A549 (cell line): Measurements from ENCODE around the gene TYK2. TPM values are rescaled to one million over a fixed set of nuclear protein-coding genes. Genes with fewer than 3 reads are reported as not detected.
A peak's percentile ranks its signal among the peaks of the same experiment; 100 is the strongest.

Experiments used
- ATAC-seq, 2 experiments: fragments of 200-7000 bp in 1 of 2; fragments of >200 bp in 1 of 2; cut with Nextera tagmentation in 1 of 2; cut with Tn5 transposase in 1 of 2; 3 replicates each; pipeline versions ENCODE4 v1.8.0 to v1.9.1; 2018 to 2020; ENCODE audit warnings: mild to moderate bottlenecking in 1 of 2, moderate library complexity in 1 of 2
- CTCF ChIA-PET: fragments of 300-600 bp; sonication (Branson Sonifier 250); formaldehyde crosslinking; extraction: SDS; loops from one replicate; lab custom pipeline; 2021; ENCODE audit warnings: antibody characterized with exemption, inconsistent platforms; lab: Yijun Ruan, JAX
- POLR2A ChIA-PET: fragments of 350-600 bp; formaldehyde crosslinking; extraction: SDS; loops from one replicate; lab custom pipeline; 2021; ENCODE audit warnings: antibody characterized with exemption, inconsistent platforms; lab: Yijun Ruan, JAX
- DNase-seq, 2 experiments: peaks; one replicate each; pipeline versions ENCODE4 v3.0.0 to v3.0.0-alpha.2; 2011 to 2016; ENCODE audit warnings: low read depth in 1 of 2, low spot score in 1 of 2
- FAIRE-seq: peaks from 2 replicates; lab custom pipeline; 2011; peaks lifted over from hg19 to GRCh38; lab: Jason Lieb, UNC
- H3K27ac ChIP-seq, 2 experiments: fragments of >200 bp; sonication (Bioruptor Twin); formaldehyde crosslinking; 3 replicates each; pipeline ENCODE4 v1.5.1; 2016 to 2017
- H3K4me1 ChIP-seq: fragments of >200 bp; sonication (Bioruptor Twin); formaldehyde crosslinking; 3 replicates; pipeline ENCODE4 v1.6.1; 2016
- H3K4me2 ChIP-seq: fragments of >200 bp; sonication (Bioruptor Twin); formaldehyde crosslinking; 3 replicates; pipeline ENCODE4 v1.6.1; 2016
- H3K4me3 ChIP-seq: fragments of >200 bp; sonication (Bioruptor Twin); formaldehyde crosslinking; 3 replicates; pipeline ENCODE4 v1.5.1; 2016
- H3K9me3 ChIP-seq: fragments of >200 bp; sonication (Bioruptor Twin); formaldehyde crosslinking; 3 replicates; pipeline ENCODE4 v1.6.1; 2016
- BCL3 ChIP-seq: fragments of >200 bp; sonication (Bioruptor Twin); formaldehyde crosslinking; IDR thresholded peaks from 3 replicates; pipeline ENCODE4 v1.6.1; 2016
- BHLHE40 ChIP-seq: IDR thresholded peaks from 2 replicates; pipeline ENCODE4 v1.6.1; 2012; ENCODE audit warnings: low read depth, low read length, inconsistent platforms
- CEBPB ChIP-seq, 2 experiments: fragments of >200 bp in 1 of 2; sonication (Bioruptor Twin) in 1 of 2; formaldehyde crosslinking in 1 of 2; IDR thresholded peaks; 2 replicates each; pipeline ENCODE4 v1.6.1; 2012 to 2016
- CHD4 ChIP-seq: fragments of 200-600 bp; sonication (generic); IDR thresholded peaks from 2 replicates; pipeline ENCODE4 v1.6.1; 2016; ENCODE audit warnings: antibody characterized with exemption, mild to moderate bottlenecking, borderline replicate concordance
- EHF ChIP-seq: fragments of 250-450 bp; sonication (Bioruptor Pico); IDR thresholded peaks from 2 replicates; pipeline ENCODE4 v1.5.0; 2020; ENCODE audit warnings: mild to moderate bottlenecking
- FOSB ChIP-seq: fragments of 250-450 bp; sonication (Bioruptor Pico); IDR thresholded peaks from 2 replicates; pipeline ENCODE4 v1.5.0; 2020; ENCODE audit warnings: mild to moderate bottlenecking, moderate library complexity
- FOXS1 ChIP-seq: fragments of 250-450 bp; sonication (Bioruptor Pico); IDR thresholded peaks from 2 replicates; pipeline ENCODE4 v1.5.0; 2020; ENCODE audit warnings: mild to moderate bottlenecking, moderate library complexity
- HEYL ChIP-seq: fragments of 250-450 bp; sonication (Bioruptor Pico); IDR thresholded peaks from 2 replicates; pipeline ENCODE4 v1.8.0; 2021; ENCODE audit warnings: mild to moderate bottlenecking, moderate library complexity
- HMGXB4 ChIP-seq: fragments of 250-450 bp; sonication (Bioruptor Pico); IDR thresholded peaks from 2 replicates; pipeline ENCODE4 v1.5.0; 2021; ENCODE audit warnings: mild to moderate bottlenecking, moderate library complexity, borderline replicate concordance
- HOXA7 ChIP-seq: fragments of 250-450 bp; sonication (Bioruptor Pico); IDR thresholded peaks from 2 replicates; pipeline ENCODE4 v1.5.0; 2020; ENCODE audit warnings: mild to moderate bottlenecking, moderate library complexity
- HOXB13 ChIP-seq: fragments of 250-450 bp; sonication (Bioruptor Pico); IDR thresholded peaks from 2 replicates; pipeline ENCODE4 v1.5.0; 2020; ENCODE audit warnings: low read depth, mild to moderate bottlenecking, moderate library complexity
- HOXB5 ChIP-seq: fragments of 250-450 bp; sonication (Bioruptor Pico); IDR thresholded peaks from 2 replicates; pipeline ENCODE4 v1.5.0; 2020; ENCODE audit warnings: mild to moderate bottlenecking, moderate library complexity
- MAFK ChIP-seq: fragments of 450-650 bp; IDR thresholded peaks from 2 replicates; pipeline ENCODE4 v1.6.1; 2014; ENCODE audit not compliant: partially characterized antibody
- MAX ChIP-seq: IDR thresholded peaks from 2 replicates; pipeline ENCODE4 v1.6.1; 2012
- MYC ChIP-seq: IDR thresholded peaks from 2 replicates; pipeline ENCODE4 v1.6.1; 2012; ENCODE audit warnings: mild to moderate bottlenecking, inconsistent platforms, low read length, improper control_type of control experiment, borderline replicate concordance
- NFE2L2 ChIP-seq: fragments of 150-350 bp; conservative IDR thresholded peaks from 2 replicates; pipeline ENCODE4 v1.6.1; 2014; ENCODE audit warnings: low read length
- NPAS2 ChIP-seq: fragments of 250-450 bp; sonication (Bioruptor Pico); IDR thresholded peaks from 2 replicates; pipeline ENCODE4 v1.8.0; 2022; ENCODE audit warnings: mild to moderate bottlenecking, moderate library complexity, borderline replicate concordance
- NR3C1 ChIP-seq: fragments of >200 bp; sonication (Bioruptor Twin); formaldehyde crosslinking; IDR thresholded peaks from 3 replicates; pipeline ENCODE4 v1.6.1; 2017
- PBX3 ChIP-seq: IDR thresholded peaks from 2 replicates; pipeline ENCODE4 v1.6.1; 2012
- PHF8 ChIP-seq: fragments of 200-600 bp; sonication (generic); IDR thresholded peaks from 2 replicates; pipeline ENCODE4 v1.6.1; 2016; ENCODE audit warnings: low read depth, mild to moderate bottlenecking, antibody characterized with exemption, moderate library complexity, borderline replicate concordance
- POLR2AphosphoS2 ChIP-seq: conservative IDR thresholded peaks from 2 replicates; pipeline ENCODE4 v1.6.1; 2012; ENCODE audit warnings: low read length, improper control_type of control experiment, inconsistent platforms
- RAD21 ChIP-seq, 2 experiments: fragments of >200 bp in 1 of 2; sonication (Bioruptor Twin) in 1 of 2; formaldehyde crosslinking in 1 of 2; IDR thresholded peaks in 1 of 2; conservative IDR thresholded peaks in 1 of 2; 2 replicates in 1 of 2; 3 replicates in 1 of 2; pipeline ENCODE4 v1.6.1; 2012 to 2018; ENCODE audit warnings: inconsistent platforms in 1 of 2
- RCOR1 ChIP-seq: fragments of 150-350 bp; IDR thresholded peaks from 2 replicates; pipeline ENCODE4 v1.6.1; 2014; ENCODE audit warnings: antibody characterized with exemption, low read length, low read depth
- RFX5 ChIP-seq: fragments of 450-650 bp; IDR thresholded peaks from 2 replicates; pipeline ENCODE4 v1.7.1; 2014; ENCODE audit warnings: antibody characterized with exemption, mild to moderate bottlenecking, moderate library complexity
- RNF2 ChIP-seq: fragments of 200-600 bp; sonication (generic); IDR thresholded peaks from 2 replicates; pipeline ENCODE4 v1.6.1; 2016; ENCODE audit warnings: low read depth, mild to moderate bottlenecking, antibody characterized with exemption, moderate library complexity, borderline replicate concordance
- SREBF2 ChIP-seq: fragments of 450-650 bp; IDR thresholded peaks from 2 replicates; pipeline ENCODE4 v1.6.1; 2014; ENCODE audit warnings: mild to moderate bottlenecking, moderate library complexity
- TFCP2L1 ChIP-seq: fragments of 250-450 bp; sonication (Bioruptor Pico); IDR thresholded peaks from 2 replicates; pipeline ENCODE4 v1.5.0; 2021; ENCODE audit warnings: mild to moderate bottlenecking
- TP53 ChIP-seq: fragments of 250-450 bp; sonication (Bioruptor Pico); IDR thresholded peaks from 2 replicates; pipeline ENCODE4 v1.5.0; 2021; ENCODE audit warnings: mild to moderate bottlenecking, moderate library complexity
- ZC3H11A ChIP-seq: fragments of 450-650 bp; IDR thresholded peaks from 2 replicates; pipeline ENCODE4 v1.6.1; 2014; ENCODE audit warnings: antibody characterized with exemption, mild to moderate bottlenecking
- ZFP36 ChIP-seq: fragments of 450-650 bp; IDR thresholded peaks from 2 replicates; pipeline ENCODE4 v1.6.1; 2014; ENCODE audit warnings: borderline replicate concordance; ENCODE audit not compliant: partially characterized antibody
- ZNF302 ChIP-seq: fragments of 250-450 bp; sonication (Bioruptor Pico); IDR thresholded peaks from 2 replicates; pipeline ENCODE4 v1.9.0; 2021; ENCODE audit warnings: inconsistent platforms, mild to moderate bottlenecking, moderate library complexity
- ZSCAN20 ChIP-seq: fragments of 250-450 bp; sonication (Bioruptor Pico); IDR thresholded peaks from 2 replicates; pipeline ENCODE4 v1.8.0; 2022; ENCODE audit warnings: mild to moderate bottlenecking, moderate library complexity
- WGBS: methylation state at CpG from one replicate; pipeline ENCODE4 v1.1.6; 2017; ENCODE audit errors: missing lambda C conversion rate; 5-methylcytosine and 5-hydroxymethylcytosine counted together
- polyA plus RNA-seq, 4 experiments: library from polyadenylated mRNA; depleted of rRNA in 3 of 4; stranded (reverse); fragments of >200 nt; fragmentation: RNase III in 1 of 4; extraction: RNeasy Plus Mini Kit Qiagen cat#74134 plus additional on column Dnase treatment in 1 of 4; gene quantifications; 2 replicates in 3 of 4; 3 replicates in 1 of 4; pipeline ENCODE4 v1.2.3, GENCODE V29; 2011 to 2017
- TF ChIP-seq, protein P1 (sequence below): IDR thresholded peaks from 2 replicates; pipeline ENCODE4 v1.6.1; 2012; ENCODE audit warnings: low read depth, borderline replicate concordance
- TF ChIP-seq, protein P2 (sequence below): fragments of 450-650 bp; IDR thresholded peaks from 2 replicates; pipeline ENCODE4 v1.6.1; 2014; ENCODE audit warnings: antibody characterized with exemption

Gene TYK2
- polyA plus RNA-seq, 2 of the 4 experiments (the other 2 are of a cell fraction): 17.0 to 57.1 TPM

DNA sequence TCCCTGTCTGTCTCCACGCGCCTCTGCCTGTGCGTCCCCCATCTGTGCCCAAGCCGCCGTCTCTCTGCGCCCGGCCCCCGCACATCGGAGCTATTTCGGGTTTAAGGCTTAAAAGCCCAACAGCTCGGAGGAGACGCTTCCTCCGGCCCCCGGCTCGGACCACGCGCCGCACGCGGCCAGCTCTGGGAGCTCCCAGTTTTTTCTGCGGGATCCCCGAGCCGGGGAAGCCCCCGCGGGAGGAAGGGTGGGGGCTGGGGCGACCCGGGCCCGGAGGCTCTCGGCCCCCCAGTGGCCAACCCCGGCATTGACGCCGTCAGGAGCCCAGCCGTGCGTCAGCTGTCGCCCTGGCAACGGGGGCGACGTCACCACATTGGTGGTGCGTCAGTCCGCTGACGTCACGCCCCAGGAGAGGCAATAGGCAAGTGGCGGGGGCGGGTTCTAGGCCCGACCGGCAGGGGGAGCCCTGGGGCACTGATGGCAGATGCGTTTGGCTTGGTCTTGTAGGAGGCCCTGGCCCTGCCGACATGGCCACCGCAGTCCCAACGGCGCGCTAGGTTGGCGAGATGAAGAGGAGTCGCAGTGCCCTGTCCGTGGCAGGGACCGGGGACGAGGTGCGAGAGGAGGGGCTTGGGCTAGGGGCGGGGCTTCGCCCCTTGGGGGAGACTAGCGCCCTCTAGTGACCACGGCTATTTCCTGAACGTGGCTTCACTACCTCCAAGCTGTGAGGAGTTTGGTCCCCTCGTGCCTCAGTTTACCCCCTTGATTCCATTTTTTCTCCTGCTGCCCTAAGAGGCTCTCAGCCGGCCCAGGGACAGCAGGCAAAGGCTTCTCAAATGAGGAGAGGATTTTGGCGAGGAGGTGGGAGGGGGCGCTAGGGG lies 36.2 kb upstream of the TYK2 start:
- Histone ChIP-seq H3K4me1 (peaks cover 24% of the 10 kb centered on the region), H3K4me3 (peak overlapping the region; percentile 63), H3K27ac (peak overlapping the region; percentile 71 to 87), H3K4me2 (peak overlapping the region; percentile 77), H3K9me3 (0 out of 3 replicates have a peak, but pooled peaks cover 4% of the 10 kb centered on the region)
- DNase-seq (peak; percentile 69 to 95), FAIRE-seq (no peak), ATAC-seq (peak; percentile 54 to 67)
- ChIA-PET CTCF (interaction anchor here (0.6 to 7.1 kb wide), 27 partner anchors 11 to 301 kb away, joined by 3 to 172 read pairs (median 3); partner anchors contain the start of genes CDC37, DNM2, ICAM1 and ICAM5), POLR2A (interaction anchor here (0.6 to 0.8 kb wide), 3 partner anchors 13 to 119 kb away, joined by 4 to 8 read pairs (median 4); partner anchors contain the start of genes CDC37 and TYK2)
- 19% methylated on average over 13 of the region's 67 CpGs for WGBS
- TF ChIP-seq NR3C1: no peak
- TF ChIP-seq RCOR1: peak; percentile 100; the same call in 1 of the 2 replicates
- peak; percentile 94 for TF ChIP-seq HOXB13 (CRISPR knock-in tag)
- no peak for TF ChIP-seq RNF2
- no peak for TF ChIP-seq PHF8
- TF ChIP-seq HMGXB4 (CRISPR knock-in tag): no peak; the same call in 1 of the 2 replicates
- peak; percentile 90 for TF ChIP-seq TFCP2L1 (CRISPR knock-in tag)
- TF ChIP-seq BHLHE40: no peak
- TF ChIP-seq HOXA7 (CRISPR knock-in tag): peak; percentile 92
- TF ChIP-seq, protein P1, sequence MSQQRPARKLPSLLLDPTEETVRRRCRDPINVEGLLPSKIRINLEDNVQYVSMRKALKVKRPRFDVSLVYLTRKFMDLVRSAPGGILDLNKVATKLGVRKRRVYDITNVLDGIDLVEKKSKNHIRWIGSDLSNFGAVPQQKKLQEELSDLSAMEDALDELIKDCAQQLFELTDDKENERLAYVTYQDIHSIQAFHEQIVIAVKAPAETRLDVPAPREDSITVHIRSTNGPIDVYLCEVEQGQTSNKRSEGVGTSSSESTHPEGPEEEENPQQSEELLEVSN: no peak
- TF ChIP-seq ZFP36: no peak
- no peak for TF ChIP-seq MAFK
- TF ChIP-seq RAD21 (conservative IDR thresholded peaks at IDR 0.05 in 1 of 2, IDR thresholded peaks at IDR 0.05 in 1 of 2): peak in 1 of 2 experiments; percentile 14; a peak in 1 of 5 replicates
- TF ChIP-seq MYC: no peak
- TF ChIP-seq RFX5: peak; percentile 77; the same call in 1 of the 2 replicates
- no peak for TF ChIP-seq CEBPB (IDR thresholded peaks at IDR 0.05)
- peak; percentile 24; the same call in 1 of the 2 replicates for TF ChIP-seq SREBF2
- 0 out of 2 replicates have a peak, but pooled peaks have one; percentile 57 for TF ChIP-seq CHD4
- no peak for TF ChIP-seq ZC3H11A
- peak; percentile 96 for TF ChIP-seq ZSCAN20 (CRISPR knock-in tag)
- peak; percentile 56; the same call in 1 of the 2 replicates for TF ChIP-seq PBX3
- TF ChIP-seq POLR2AphosphoS2: no peak
- TF ChIP-seq HOXB5 (CRISPR knock-in tag): peak; percentile 98
- TF ChIP-seq MAX: peak; percentile 33; the same call in 1 of the 2 replicates
- peak; percentile 97 for TF ChIP-seq EHF (CRISPR knock-in tag)
- TF ChIP-seq, protein P2, sequence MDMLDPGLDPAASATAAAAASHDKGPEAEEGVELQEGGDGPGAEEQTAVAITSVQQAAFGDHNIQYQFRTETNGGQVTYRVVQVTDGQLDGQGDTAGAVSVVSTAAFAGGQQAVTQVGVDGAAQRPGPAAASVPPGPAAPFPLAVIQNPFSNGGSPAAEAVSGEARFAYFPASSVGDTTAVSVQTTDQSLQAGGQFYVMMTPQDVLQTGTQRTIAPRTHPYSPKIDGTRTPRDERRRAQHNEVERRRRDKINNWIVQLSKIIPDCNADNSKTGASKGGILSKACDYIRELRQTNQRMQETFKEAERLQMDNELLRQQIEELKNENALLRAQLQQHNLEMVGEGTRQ: no peak
- TF ChIP-seq HEYL: peak; percentile 97
- TF ChIP-seq NFE2L2: no peak
- TF ChIP-seq BCL3: 0 out of 3 replicates have a peak, but pooled peaks have one; percentile 42
- peak; percentile 92 for TF ChIP-seq FOSB
- TF ChIP-seq FOXS1 (CRISPR knock-in tag): peak; percentile 98
- peak; percentile 81 for TF ChIP-seq NPAS2 (CRISPR knock-in tag)
- peak; percentile 92; the same call in 1 of the 2 replicates for TF ChIP-seq TP53 (CRISPR knock-in tag)
- TF ChIP-seq ZNF302 (CRISPR knock-in tag): no peak
